NCI-H446 treated with DMSO at 0.1 percent for 48 hours (cell line): ENCODE data around the gene SLC7A5.
"Not testable (repeated sequence)": the region's sequence is repeated elsewhere in the genome, so short reads cannot be mapped to it uniquely, and the experiment has no call there.

ENCODE experiments used
- DNase-seq: peaks from one replicate; lab custom pipeline; 2025; lab: John Stamatoyannopoulos, UW

SLC7A5 gene

GRCh38 chr16:87861300-87862099 lies 7.8 kb downstream of the SLC7A5 start:
- DNase-seq: not testable (repeated sequence)

GRCh38 chr16:87860553-87861299 lies 8.6 kb downstream of the SLC7A5 start:
- no peak for DNase-seq

GRCh38 chr16:87858151-87858993 lies 10.9 kb downstream of the SLC7A5 start:
- DNase-seq: not testable (repeated sequence)

- DNase-seq: no peak
Measured at GRCh38 chr16:87856791-87857228, 12.5 kb downstream of the SLC7A5 start.

GRCh38 chr16:87855852-87856715 lies 13.2 kb downstream of the SLC7A5 start:
- no peak for DNase-seq

GRCh38 chr16:87854907-87855683 lies 14.2 kb downstream of the SLC7A5 start:
- no peak for DNase-seq

GRCh38 chr16:87854053-87854906 lies 15.0 kb downstream of the SLC7A5 start:
- no peak for DNase-seq

GRCh38 chr16:87853411-87854052 lies 15.8 kb downstream of the SLC7A5 start:
- DNase-seq: peak; percentile 24

GRCh38 chr16:87851601-87852000 lies 17.7 kb downstream of the SLC7A5 start:
- DNase-seq: no peak

GRCh38 chr16:87851141-87851587 lies 18.1 kb downstream of the SLC7A5 start:
- no peak for DNase-seq

- no peak for DNase-seq
Measured at GRCh38 chr16:87850009-87851006, 19.0 kb downstream of the SLC7A5 start.

- DNase-seq: no peak
Measured at GRCh38 chr16:87849419-87850008, 19.8 kb downstream of the SLC7A5 start.

GRCh38 chr16:87848676-87849345 lies 20.5 kb downstream of the SLC7A5 start:
- DNase-seq: no peak

GRCh38 chr16:87847785-87848675 lies 21.3 kb downstream of the SLC7A5 start:
- DNase-seq: no peak

- no peak for DNase-seq
Measured at GRCh38 chr16:87847467-87847784, 21.9 kb downstream of the SLC7A5 start.
